Activated CD4-positive, alpha-beta T cell treated with anti-CD3 and anti-CD28 coated beads for 24 hours (primary cell): Measurements from ENCODE around the gene TRIO.

Experiments
- DNase-seq, 2 donors: peaks; one replicate each; pipeline ENCODE4 v3.0.0-alpha.2; 2020; ENCODE audit warnings: low read depth in 2 of 2

The TRIO gene

GRCh38 chr5:14323466-14323865 lies 180.3 kb downstream of the TRIO start:
- DNase-seq: no peak

- no peak for DNase-seq
These were observed 182.2 kb downstream of the TRIO start for GRCh38 chr5:14325369-14325768.

GRCh38 chr5:14326035-14326903 lies 183.1 kb downstream of the TRIO start:
- DNase-seq: no peak

- DNase-seq: no peak
These were observed 184.5 kb downstream of the TRIO start for GRCh38 chr5:14327624-14328023.

- no peak for DNase-seq
These were observed 185.0 kb downstream of the TRIO start for GRCh38 chr5:14328144-14328543.

- DNase-seq: no peak
These were observed 187.1 kb downstream of the TRIO start for GRCh38 chr5:14330291-14330690.

- no peak for DNase-seq
These were observed 187.7 kb downstream of the TRIO start for GRCh38 chr5:14330729-14331385.

GRCh38 chr5:14331386-14331781 lies 188.2 kb downstream of the TRIO start:
- no peak for DNase-seq

GRCh38 chr5:14332038-14332631 lies 189.0 kb downstream of the TRIO start:
- DNase-seq: no peak

GRCh38 chr5:14332746-14333145 lies 189.6 kb downstream of the TRIO start:
- DNase-seq: no peak

GRCh38 chr5:14337593-14337992 lies 194.5 kb downstream of the TRIO start:
- DNase-seq: no peak

GRCh38 chr5:14339468-14339867 lies 196.3 kb downstream of the TRIO start:
- DNase-seq: no peak

GRCh38 chr5:14341571-14342230 lies 198.6 kb downstream of the TRIO start:
- no peak for DNase-seq

- no peak for DNase-seq
These were observed 199.2 kb downstream of the TRIO start for GRCh38 chr5:14342306-14342705.

GRCh38 chr5:14343376-14343775 lies 200.2 kb downstream of the TRIO start:
- DNase-seq: no peak

GRCh38 chr5:14347522-14347921 lies 204.4 kb downstream of the TRIO start:
- DNase-seq: no peak

- DNase-seq: no peak
These were observed 205.0 kb downstream of the TRIO start for GRCh38 chr5:14348142-14348541.

GRCh38 chr5:14349029-14349428 lies 205.9 kb downstream of the TRIO start:
- DNase-seq: no peak

GRCh38 chr5:14351086-14351661 lies 208.0 kb downstream of the TRIO start:
- DNase-seq: no peak

GRCh38 chr5:14351845-14352712 lies 208.9 kb downstream of the TRIO start:
- DNase-seq: peak; percentile 34 to 35
